DND-41 (cell line): ENCODE data around the gene PTPRJ.

Source experiments
- ATAC-seq: fragments of 200-7000 bp; cut with Tn5 transposase; 3 replicates; pipeline ENCODE4 v1.9.1; 2021; ENCODE audit warnings: low read depth; ENCODE audit not compliant: insufficient read depth
- DNase-seq: peaks from one replicate; pipeline ENCODE4 v3.0.0-alpha.2; 2020
- H2AFZ ChIP-seq: 2 replicates; pipeline ENCODE4 v1.6.0; 2012; ENCODE audit warnings: low read depth, low read length
- H3K27ac ChIP-seq: 2 replicates; pipeline ENCODE4 v1.5.1; 2012; ENCODE audit warnings: low read length, inconsistent platforms
- H3K27me3 ChIP-seq: fragments of 200-600 bp; sonication (generic); 2 replicates; pipeline ENCODE4 v1.6.0; 2012; ENCODE audit warnings: low read length, mild to moderate bottlenecking, inconsistent platforms; ENCODE audit not compliant: insufficient read depth, poor library complexity
- H3K36me3 ChIP-seq: 2 replicates; pipeline ENCODE4 v1.5.1; 2012; ENCODE audit warnings: low read length, inconsistent platforms; ENCODE audit not compliant: insufficient read depth
- H3K4me1 ChIP-seq: 2 replicates; pipeline ENCODE4 v1.5.1; 2012; ENCODE audit warnings: mild to moderate bottlenecking, low read length; ENCODE audit not compliant: insufficient read depth
- H3K4me2 ChIP-seq: 2 replicates; pipeline ENCODE4 v1.6.0; 2012; ENCODE audit warnings: mild to moderate bottlenecking, moderate library complexity, low read length, inconsistent platforms; ENCODE audit not compliant: insufficient read depth
- H3K4me3 ChIP-seq, 2 experiments: fragments of 200-600 bp in 1 of 2; shearing (Covaris generic) in 1 of 2; 2 replicates each; pipeline ENCODE4 v1.5.1; 2012 to 2016; ENCODE audit warnings: inconsistent platforms in 2 of 2, low read length in 2 of 2, mild to moderate bottlenecking in 2 of 2, low read depth in 1 of 2, moderate library complexity in 1 of 2
- H3K79me2 ChIP-seq: 2 replicates; pipeline ENCODE4 v1.6.0; 2012; ENCODE audit warnings: low read length, inconsistent platforms; ENCODE audit not compliant: insufficient read depth
- H3K9ac ChIP-seq: 2 replicates; pipeline ENCODE4 v1.6.0; 2012; ENCODE audit warnings: low read depth, mild to moderate bottlenecking, inconsistent platforms, low read length, moderate library complexity
- H3K9me3 ChIP-seq: 2 replicates; pipeline ENCODE4 v1.5.1; 2012; ENCODE audit warnings: low read length, moderate library complexity, mild to moderate bottlenecking, inconsistent platforms; ENCODE audit not compliant: insufficient read depth, severe bottlenecking
- H4K20me1 ChIP-seq: 2 replicates; pipeline ENCODE4 v1.6.0; 2012; ENCODE audit warnings: low read length; ENCODE audit not compliant: insufficient read depth
- EZH2 ChIP-seq: IDR thresholded peaks from 3 replicates; pipeline ENCODE4 v1.6.1; 2012; ENCODE audit warnings: borderline replicate concordance, low read depth, mild to moderate bottlenecking, moderate library complexity, low read length, inconsistent platforms; ENCODE audit not compliant: severe bottlenecking
- TF ChIP-seq, protein P1 (sequence below): IDR thresholded peaks from 2 replicates; pipeline ENCODE4 v1.5.1; 2012; ENCODE audit warnings: borderline replicate concordance, low read length, moderate library complexity, mild to moderate bottlenecking; ENCODE audit not compliant: poor library complexity, severe bottlenecking; ENCODE audit errors: extremely low read depth

The PTPRJ gene

DNA sequence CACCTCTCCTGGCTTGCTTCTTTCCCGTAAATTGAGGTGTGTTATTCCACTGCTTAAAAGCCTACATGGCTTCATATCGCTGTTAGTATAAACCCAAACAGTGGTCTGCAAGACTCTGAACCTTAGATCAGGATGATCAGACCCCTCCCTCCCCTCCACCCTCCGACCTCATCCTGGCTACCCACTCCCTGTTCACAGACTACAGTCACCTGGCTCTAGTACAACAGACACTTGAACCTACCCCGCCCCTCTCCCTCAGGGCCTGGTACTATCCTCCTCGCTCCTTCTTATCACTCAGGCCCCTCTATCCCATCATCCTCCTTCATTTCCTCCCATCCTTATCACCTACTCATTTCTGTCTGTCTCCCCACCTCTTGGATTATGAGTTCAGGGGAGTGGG is 20.1 kb downstream of the PTPRJ start:
- H3K27ac ChIP-seq, result no peak overlapping the region

DNA sequence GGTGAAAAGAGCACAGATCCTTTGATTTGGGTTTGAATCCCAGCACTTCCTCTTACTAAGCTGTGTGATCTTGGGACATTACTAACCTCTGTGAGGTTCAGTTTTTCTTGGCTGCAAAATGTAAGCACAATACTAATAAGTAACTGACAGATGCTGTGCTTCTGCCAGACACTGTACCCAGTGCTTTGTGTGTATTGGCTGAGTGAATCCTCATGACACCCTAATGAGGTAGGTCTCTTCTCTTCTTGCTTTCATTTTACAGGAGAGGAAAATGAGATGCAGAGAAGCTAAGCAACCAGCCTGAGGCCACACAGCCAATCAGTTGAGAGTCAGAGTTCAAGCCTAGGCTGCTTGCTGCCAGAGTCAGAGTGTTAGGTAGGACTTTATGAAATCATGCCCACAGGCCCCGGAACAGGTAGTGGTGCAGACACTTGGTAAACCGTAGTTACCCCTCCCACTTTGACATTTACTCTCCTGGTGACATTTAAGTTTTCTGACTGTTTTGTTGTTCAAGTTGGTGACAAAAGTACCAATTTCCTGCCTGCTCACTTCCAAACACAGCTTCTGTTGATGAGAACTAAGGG is 21.2 kb downstream of the PTPRJ start:
- DNase-seq, result no peak
- H3K27ac ChIP-seq, result no peak overlapping the region
- H3K4me2 ChIP-seq, result no peak overlapping the region

More for the DNA sequence above, 20.1 kb downstream of the PTPRJ start:
- DNase-seq, result no peak
- no peaks in the 10 kb centered on the region for H3K9me3 ChIP-seq
- no peaks in the 10 kb centered on the region for H3K36me3 ChIP-seq
- no peak overlapping the region for H3K9ac ChIP-seq
- H2AFZ ChIP-seq, result no peak overlapping the region
- no peak overlapping the region for H3K4me3 ChIP-seq
- no peaks in the 10 kb centered on the region for H4K20me1 ChIP-seq
- H3K79me2 ChIP-seq, result no peaks in the 10 kb centered on the region
- peaks cover 6% of the 10 kb centered on the region for H3K4me1 ChIP-seq
- no peak for ATAC-seq
- peaks cover 3% of the 10 kb centered on the region for H3K27me3 ChIP-seq
- TF ChIP-seq EZH2, result no peak
- TF ChIP-seq, protein P1, sequence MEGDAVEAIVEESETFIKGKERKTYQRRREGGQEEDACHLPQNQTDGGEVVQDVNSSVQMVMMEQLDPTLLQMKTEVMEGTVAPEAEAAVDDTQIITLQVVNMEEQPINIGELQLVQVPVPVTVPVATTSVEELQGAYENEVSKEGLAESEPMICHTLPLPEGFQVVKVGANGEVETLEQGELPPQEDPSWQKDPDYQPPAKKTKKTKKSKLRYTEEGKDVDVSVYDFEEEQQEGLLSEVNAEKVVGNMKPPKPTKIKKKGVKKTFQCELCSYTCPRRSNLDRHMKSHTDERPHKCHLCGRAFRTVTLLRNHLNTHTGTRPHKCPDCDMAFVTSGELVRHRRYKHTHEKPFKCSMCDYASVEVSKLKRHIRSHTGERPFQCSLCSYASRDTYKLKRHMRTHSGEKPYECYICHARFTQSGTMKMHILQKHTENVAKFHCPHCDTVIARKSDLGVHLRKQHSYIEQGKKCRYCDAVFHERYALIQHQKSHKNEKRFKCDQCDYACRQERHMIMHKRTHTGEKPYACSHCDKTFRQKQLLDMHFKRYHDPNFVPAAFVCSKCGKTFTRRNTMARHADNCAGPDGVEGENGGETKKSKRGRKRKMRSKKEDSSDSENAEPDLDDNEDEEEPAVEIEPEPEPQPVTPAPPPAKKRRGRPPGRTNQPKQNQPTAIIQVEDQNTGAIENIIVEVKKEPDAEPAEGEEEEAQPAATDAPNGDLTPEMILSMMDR, result no peak
- no peak overlapping the region for H3K4me2 ChIP-seq

DNA sequence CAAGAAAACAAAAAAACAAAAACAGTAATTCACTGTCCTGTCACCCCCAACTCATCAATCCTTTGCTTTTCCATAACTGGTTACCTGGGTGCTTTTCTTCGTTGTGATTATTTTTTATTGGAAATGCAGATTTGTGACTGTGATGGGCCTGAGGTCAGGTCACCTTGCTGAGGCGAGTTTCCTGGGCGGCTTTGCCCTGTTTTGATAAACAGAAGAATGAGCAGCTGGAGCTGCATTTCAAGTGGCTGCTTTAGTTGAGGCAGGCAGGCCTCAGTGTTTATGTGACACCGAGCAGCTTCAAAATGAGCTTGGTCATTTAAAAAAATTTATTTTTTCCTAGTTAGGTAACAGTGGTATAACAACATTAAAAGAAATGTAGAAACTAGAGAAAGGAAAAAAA is 22.2 kb downstream of the PTPRJ start:
- DNase-seq, result no peak
- H3K27me3 ChIP-seq, result peaks cover 3% of the 10 kb centered on the region
- H3K79me2 ChIP-seq, result no peaks in the 10 kb centered on the region
- no peak overlapping the region for H3K9ac ChIP-seq
- no peaks in the 10 kb centered on the region for H3K36me3 ChIP-seq
- no peak for TF ChIP-seq EZH2
- TF ChIP-seq, protein P1, result no peak
- no peaks in the 10 kb centered on the region for H3K9me3 ChIP-seq
- no peaks in the 10 kb centered on the region for H4K20me1 ChIP-seq
- no peak overlapping the region for H2AFZ ChIP-seq
- no peak for ATAC-seq
- peaks cover 6% of the 10 kb centered on the region for H3K4me1 ChIP-seq
- no peak overlapping the region for H3K27ac ChIP-seq
- H3K4me3 ChIP-seq, result no peak overlapping the region
- H3K4me2 ChIP-seq, result no peak overlapping the region

More for the DNA sequence above, 21.2 kb downstream of the PTPRJ start:
- Histone ChIP-seq H3K4me1 (peaks cover 6% of the 10 kb centered on the region), H4K20me1 (no peaks in the 10 kb centered on the region), H3K79me2 (no peaks in the 10 kb centered on the region), H2AFZ (0 out of 2 replicates have a peak overlapping the region, but pooled peaks have one; percentile 25), H3K27me3 (peaks cover 3% of the 10 kb centered on the region), H3K9ac (no peak overlapping the region), H3K36me3 (no peaks in the 10 kb centered on the region), H3K4me3 (no peak overlapping the region), H3K9me3 (no peaks in the 10 kb centered on the region)
- peak; percentile 81 for ATAC-seq
- TF ChIP-seq, protein P1, result no peak
- no peak for TF ChIP-seq EZH2
